ENCODE data around the gene APCDD1.
"Not testable (repeated sequence)": the region's sequence is repeated elsewhere in the genome, so short reads cannot be mapped to it uniquely, and the experiment has no call there.

Gene APCDD1

GRCh38 chr18:10486362-10486761 lies 31.9 kb downstream of the APCDD1 start:
- in situ Hi-C loops (cut with HindIII; ENCODE audit: low sequenced_read_pairs) = no loop called here

GRCh38 chr18:10487154-10487553 lies 32.7 kb downstream of the APCDD1 start:
- in situ Hi-C loops (cut with HindIII; ENCODE audit: low sequenced_read_pairs) = no loop called here

DNA sequence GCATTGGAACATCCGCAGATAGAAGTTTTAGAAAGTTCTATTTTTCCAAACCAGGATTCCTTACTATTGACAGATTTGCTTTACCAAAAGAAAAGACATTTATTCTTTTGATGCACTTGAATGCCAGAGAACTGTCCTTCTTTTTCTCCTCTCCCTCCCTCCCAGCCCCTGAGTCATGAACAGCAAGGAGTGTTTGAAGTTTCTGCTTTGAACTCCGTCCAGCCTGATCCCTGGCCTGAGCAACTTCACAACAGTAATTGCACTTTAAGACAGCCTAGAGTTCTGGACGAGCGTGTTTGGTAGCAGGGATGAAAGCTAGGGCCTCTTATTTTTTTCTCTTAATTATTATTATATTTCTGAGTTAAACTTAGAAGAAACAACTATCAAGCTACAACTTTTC lies 33.6 kb downstream of the APCDD1 start:
- in situ Hi-C loops (cut with HindIII; ENCODE audit: low sequenced_read_pairs) = no loop called here

GRCh38 chr18:10490401-10491165 lies 36.1 kb downstream of the APCDD1 start:
- in situ Hi-C loops (cut with HindIII; ENCODE audit: low sequenced_read_pairs) = no loop called here

DNA sequence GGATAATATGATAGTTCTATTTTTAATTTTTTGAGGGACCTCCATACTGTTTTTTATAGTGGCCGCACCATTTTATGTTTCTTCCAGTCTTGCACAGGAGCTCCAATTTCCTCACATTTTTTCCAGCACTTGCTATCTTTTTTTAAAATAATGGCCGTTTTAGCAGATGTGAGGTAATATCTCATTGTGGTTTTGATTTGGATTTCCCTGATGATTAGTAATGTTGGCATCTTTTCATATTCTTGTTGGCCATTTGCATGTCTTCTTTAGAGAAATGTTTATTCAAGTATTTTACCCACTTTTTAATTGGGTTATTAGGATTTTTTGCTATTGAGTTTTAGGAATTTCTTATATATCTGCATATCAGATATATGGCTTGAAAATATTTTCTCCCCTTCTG lies 41.5 kb downstream of the APCDD1 start:
- in situ Hi-C loops (cut with HindIII; ENCODE audit: low sequenced_read_pairs) = no loop called here

DNA sequence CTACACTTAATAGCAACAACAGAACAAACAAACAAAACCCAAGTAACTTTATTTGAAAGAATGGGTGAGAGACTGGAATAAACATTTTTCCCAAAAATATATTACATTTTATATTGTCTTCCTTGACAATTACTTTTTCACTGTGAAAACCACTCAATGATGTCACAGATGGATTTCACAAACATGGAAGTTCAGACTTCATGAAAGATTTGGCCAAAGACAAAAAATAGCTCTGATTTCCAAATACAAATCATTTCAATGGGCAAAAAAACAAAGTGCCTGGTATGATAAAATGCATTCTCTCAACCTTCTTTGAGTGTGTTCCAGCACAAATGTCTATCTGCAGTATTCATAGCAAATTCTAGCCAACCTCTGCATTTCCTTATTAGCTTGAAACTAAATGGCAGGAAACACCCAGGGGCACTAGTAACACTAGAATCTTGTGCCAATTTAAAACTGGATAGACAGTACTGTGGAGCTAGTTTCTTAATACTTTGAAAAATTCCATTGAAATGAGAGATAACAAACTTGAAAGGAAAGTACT lies 42.8 kb downstream of the APCDD1 start:
- in situ Hi-C loops (cut with HindIII; ENCODE audit: low sequenced_read_pairs) = no loop called here

DNA sequence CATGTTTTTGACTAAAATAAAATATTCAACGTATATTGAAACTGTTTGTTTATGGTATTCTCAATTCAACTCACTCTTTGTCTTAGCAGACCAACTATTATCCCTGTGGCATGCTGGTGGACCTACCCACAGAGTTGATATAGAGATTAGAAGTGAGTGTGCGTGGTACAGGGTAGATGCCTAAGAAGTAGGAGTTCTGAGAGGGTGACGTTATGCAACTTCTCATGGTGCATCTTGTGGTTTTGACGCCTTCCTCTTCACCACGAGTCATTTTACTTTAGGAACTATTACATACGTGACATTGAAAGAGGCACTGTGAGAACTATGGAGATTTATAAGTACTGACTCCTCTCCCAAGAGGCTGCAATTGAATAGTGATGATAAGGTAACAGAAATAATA lies 44.8 kb downstream of the APCDD1 start:
- in situ Hi-C loops (cut with HindIII; ENCODE audit: low sequenced_read_pairs) = no loop called here

DNA sequence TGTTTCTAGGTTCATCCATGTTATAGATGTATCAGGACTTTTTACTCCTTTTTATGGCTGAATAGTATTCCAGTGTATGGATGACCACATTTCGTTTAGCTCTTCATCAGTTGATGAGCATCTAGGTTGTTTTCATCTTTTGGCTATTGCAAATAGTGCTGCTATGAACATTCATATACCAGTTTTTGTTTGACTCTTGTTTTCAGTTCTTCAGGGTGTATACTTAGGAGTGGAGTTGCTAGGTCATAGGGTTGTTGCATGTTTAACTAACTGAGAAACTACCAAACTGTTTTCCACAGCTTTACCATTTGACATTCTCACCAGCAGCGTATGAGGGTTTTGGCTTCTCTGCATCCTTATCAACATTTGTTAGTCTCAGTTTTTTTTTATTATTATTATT lies 45.6 kb downstream of the APCDD1 start:
- in situ Hi-C loops (cut with HindIII; ENCODE audit: low sequenced_read_pairs) = no loop called here

DNA sequence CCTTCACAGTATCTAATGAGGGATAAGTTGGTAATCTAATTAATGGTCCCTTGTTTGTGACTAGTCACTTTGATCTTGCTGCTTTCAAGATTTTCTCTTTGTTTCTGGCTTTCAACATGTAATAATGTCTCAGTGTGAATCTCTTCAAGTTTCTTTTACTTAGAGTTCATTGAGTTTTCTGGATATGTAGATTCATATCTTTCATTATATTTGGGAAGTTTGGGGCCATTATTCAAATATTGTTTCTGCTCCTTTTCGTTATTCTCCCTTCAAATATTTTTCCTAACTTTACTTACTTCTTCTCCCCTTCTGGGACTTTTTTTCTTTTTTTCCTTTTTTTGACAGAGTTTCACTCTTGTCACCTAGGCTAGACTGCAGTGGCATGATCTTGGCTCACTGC lies 50.3 kb downstream of the APCDD1 start:
- in situ Hi-C loops (cut with HindIII; ENCODE audit: low sequenced_read_pairs) = no loop called here

- in situ Hi-C loops (cut with HindIII; ENCODE audit: low sequenced_read_pairs) = not testable (repeated sequence)
These were observed 51.5 kb downstream of the APCDD1 start for GRCh38 chr18:10505892-10506291.

DNA sequence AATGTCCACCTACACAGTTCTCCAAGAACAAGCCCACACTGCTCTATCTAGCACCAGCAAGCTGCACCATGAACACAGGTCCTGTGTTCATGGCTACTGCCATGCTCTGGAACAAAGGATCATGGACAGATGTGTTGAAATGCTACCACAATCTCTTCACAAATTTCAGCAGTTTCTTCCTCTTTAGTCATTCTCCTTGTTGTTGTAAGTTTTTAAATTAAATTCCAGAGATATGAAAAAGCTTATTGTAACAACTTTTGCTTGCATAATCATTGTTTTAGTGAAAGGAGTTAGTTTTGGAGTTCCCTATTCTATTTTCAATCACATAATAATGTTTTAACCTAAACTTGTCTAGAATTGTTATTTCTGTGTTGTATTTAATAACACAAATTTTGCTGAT lies 54.2 kb downstream of the APCDD1 start:
- in situ Hi-C loops (cut with HindIII; ENCODE audit: low sequenced_read_pairs) = no loop called here

DNA sequence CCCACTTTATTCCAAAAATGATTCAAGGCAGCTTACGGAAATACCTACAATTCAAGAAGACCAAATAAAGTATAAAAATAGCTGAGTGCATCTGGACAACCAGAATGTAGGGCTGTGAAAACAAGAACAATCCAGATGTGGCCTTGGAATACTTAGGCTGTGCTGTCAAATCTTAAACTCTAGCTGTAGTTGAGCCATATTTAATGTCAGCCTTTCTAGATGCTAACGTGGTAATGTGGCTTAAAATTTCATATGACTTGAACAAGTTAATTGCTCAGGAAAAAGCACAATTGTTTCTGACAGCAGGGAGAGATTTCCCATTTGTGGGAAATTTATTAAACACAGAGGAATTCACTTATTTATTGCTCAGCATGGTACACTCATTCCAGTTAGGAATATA lies 56.8 kb downstream of the APCDD1 start:
- in situ Hi-C loops (cut with HindIII; ENCODE audit: low sequenced_read_pairs) = loop anchor here (10.0 kb wide), 1 partner anchor 266 kb away; no protein-coding TSS in a partner anchor

GRCh38 chr18:10514082-10514481 lies 59.6 kb downstream of the APCDD1 start:
- in situ Hi-C loops (cut with HindIII; ENCODE audit: low sequenced_read_pairs) = loop anchor here (10.0 kb wide), 1 partner anchor 269 kb away; no protein-coding TSS in a partner anchor

DNA sequence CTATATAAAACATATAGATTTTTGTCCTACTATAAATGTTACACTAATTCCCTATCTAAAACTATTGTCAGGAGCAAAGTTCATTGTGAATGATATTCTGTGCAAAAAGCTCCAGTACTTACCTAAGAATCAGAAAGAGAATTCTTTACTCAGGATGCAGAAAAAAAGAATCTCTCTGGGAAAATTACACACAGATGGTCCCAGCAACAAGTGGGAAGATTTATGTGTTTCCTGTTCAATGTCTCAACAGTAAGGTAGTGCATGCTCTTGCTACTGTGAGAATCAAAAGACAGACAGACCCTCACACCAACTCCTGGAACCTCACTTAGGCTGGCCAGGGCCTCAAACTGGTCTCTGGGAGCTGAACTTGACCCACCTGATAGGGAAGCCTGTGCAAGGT lies 60.2 kb downstream of the APCDD1 start:
- in situ Hi-C loops (cut with HindIII; ENCODE audit: low sequenced_read_pairs) = loop anchor here (10.0 kb wide), 1 partner anchor 270 kb away; no protein-coding TSS in a partner anchor

DNA sequence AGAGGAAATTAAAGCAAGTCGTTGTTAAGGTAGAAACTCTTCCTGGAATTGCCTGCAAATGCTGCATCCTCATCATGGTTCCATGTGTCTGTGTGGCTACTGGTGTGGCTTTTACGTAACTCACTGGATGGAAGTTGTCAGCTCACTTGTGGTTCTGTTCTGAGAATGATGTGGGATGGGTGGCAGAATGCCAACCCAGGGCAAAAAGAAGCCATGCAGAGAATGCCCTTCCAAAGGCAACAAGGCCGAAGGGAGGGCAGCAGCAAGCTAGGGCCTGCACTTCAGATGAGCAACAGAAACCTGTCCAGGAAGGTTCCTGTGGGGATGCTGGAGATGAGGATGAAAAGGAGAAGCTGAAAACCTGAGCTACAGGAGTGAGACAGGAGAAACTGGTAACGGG lies 61.0 kb downstream of the APCDD1 start:
- in situ Hi-C loops (cut with HindIII; ENCODE audit: low sequenced_read_pairs) = loop anchor here (5.0 to 10.0 kb wide), 2 partner anchors 271 to 543 kb away; no protein-coding TSS in a partner anchor

DNA sequence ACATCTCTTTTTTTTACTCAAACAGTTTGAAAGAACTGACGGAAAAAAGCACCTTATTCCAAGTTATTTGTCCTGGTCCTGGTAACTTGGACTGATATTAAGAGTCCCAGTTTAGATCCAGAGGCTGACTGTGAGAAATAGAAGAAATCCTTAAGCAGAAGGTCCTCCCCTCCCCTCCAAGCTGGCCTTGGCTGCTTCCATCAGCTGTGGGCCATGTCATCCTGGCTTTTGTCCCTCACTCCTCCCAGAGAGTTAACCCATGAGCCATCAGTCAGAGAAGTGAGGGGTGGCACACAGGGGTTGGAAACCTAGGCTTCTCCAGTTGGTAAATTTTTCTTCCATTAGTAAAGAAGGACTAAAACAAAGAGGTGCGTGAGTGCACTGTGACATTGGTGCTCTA lies 61.6 kb downstream of the APCDD1 start:
- in situ Hi-C loops (cut with HindIII; ENCODE audit: low sequenced_read_pairs) = loop anchor here (5.0 to 10.0 kb wide), 2 partner anchors 271 to 544 kb away; no protein-coding TSS in a partner anchor

- in situ Hi-C loops (cut with HindIII; ENCODE audit: low sequenced_read_pairs) = loop anchor here (5.0 to 10.0 kb wide), 2 partner anchors 274 to 546 kb away; no protein-coding TSS in a partner anchor
These were observed 64.3 kb downstream of the APCDD1 start for GRCh38 chr18:10518595-10519255.

- in situ Hi-C loops (cut with HindIII; ENCODE audit: low sequenced_read_pairs) = loop anchor here (5.0 to 10.0 kb wide), 2 partner anchors 275 to 547 kb away; no protein-coding TSS in a partner anchor
These were observed 64.9 kb downstream of the APCDD1 start for GRCh38 chr18:10519366-10519765.

DNA sequence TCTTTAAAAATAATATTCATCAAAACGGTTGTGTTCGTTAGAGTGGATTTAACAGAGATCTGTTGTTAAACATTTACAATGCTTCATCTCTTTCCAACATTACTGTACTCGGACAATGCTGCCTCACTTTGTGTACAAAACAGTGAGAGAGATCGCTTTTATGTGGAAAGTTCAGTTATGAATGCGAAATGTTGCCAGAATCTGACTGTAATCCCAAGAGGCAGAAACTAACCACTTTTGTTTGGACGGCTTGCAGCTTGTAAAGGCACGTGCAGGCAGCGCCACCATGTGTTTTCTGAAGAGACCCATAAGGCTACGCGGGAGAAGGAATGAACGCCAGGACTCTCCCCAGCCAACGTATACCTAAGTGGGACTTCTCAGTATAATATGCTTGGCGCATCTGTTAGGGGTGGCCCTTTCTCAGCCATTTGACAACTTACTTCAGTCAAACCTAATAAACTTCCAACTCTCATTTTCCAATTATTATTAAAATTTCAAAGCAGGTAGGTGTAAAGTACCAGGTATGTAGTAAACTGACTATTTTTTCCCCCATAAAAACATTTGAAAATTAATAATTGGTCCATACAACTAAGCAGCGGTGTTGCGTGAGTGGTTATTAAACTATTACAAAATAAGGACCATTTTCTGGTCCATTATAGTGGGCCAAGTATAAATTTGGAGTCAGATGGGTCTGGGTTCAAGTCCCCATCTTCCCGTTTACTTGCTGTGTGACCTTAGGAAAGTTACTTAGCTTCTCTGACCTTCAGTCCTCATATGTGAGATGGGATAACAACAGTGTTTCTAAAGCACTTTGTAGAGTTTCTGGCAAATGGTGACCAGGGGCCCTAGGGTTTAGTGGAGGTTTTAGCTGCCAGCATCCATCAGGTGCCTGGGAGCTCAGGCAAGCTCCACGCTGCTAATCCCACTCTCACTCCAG lies 65.8 kb downstream of the APCDD1 start:
- in situ Hi-C loops (cut with HindIII; ENCODE audit: low sequenced_read_pairs) = loop anchor here (5.0 to 10.0 kb wide), 2 partner anchors 275 to 548 kb away; no protein-coding TSS in a partner anchor

- in situ Hi-C loops (cut with HindIII; ENCODE audit: low sequenced_read_pairs) = no loop called here
These were observed 67.1 kb downstream of the APCDD1 start for GRCh38 chr18:10521566-10521965.
